CD14-positive monocyte (primary cell): ENCODE data around the gene RPS29. TPM values are rescaled to one million over a fixed set of nuclear protein-coding genes. Genes with fewer than 3 reads are reported as not detected.

Experiments used
- DNase-seq, 3 donors: peaks; one replicate each; pipeline ENCODE4 v3.0.0-alpha.2; 2011 to 2022
- H2AFZ ChIP-seq: 2 replicates; pipeline ENCODE4 v1.6.0; 2012; ENCODE audit warnings: mild to moderate bottlenecking, low read depth, low read length, inconsistent platforms; ENCODE audit not compliant: insufficient read depth, poor library complexity, severe bottlenecking
- H3K27ac ChIP-seq, 2 donors: 1 replicate in 1 of 2; 2 replicates in 1 of 2; pipeline ENCODE4 v1.5.1; 2012 to 2013; ENCODE audit warnings: low read length in 2 of 2, control low read depth in 1 of 2, inconsistent platforms in 1 of 2, low read depth in 1 of 2, mild to moderate bottlenecking in 1 of 2
- H3K27me3 ChIP-seq, 2 donors: one replicate each; pipeline versions ENCODE4 v1.6.0 to v1.6.1; 2011 to 2013; ENCODE audit warnings: low read length in 2 of 2; ENCODE audit not compliant: control insufficient read depth in 2 of 2, insufficient read depth in 2 of 2
- H3K36me3 ChIP-seq, 2 donors: replicated peaks in 1 of 2; 1 replicate in 1 of 2; 2 replicates in 1 of 2; pipeline versions ENCODE4 v1.5.1 to v1.6.1; 2012 to 2013; ENCODE audit warnings: low read length in 2 of 2, control low read depth in 1 of 2, inconsistent platforms in 1 of 2, mild to moderate bottlenecking in 1 of 2; ENCODE audit not compliant: insufficient read depth in 2 of 2, control insufficient read depth in 1 of 2
- H3K4me1 ChIP-seq, 2 donors: 1 replicate in 1 of 2; 2 replicates in 1 of 2; pipeline versions ENCODE4 v1.5.1 to v1.6.1; 2012 to 2013; ENCODE audit warnings: low read length in 2 of 2, control low read depth in 1 of 2, inconsistent platforms in 1 of 2, mild to moderate bottlenecking in 1 of 2, moderate library complexity in 1 of 2; ENCODE audit not compliant: insufficient read depth in 2 of 2, control insufficient read depth in 1 of 2
- H3K4me2 ChIP-seq: replicated peaks from 2 replicates; pipeline ENCODE3; 2012; ENCODE audit warnings: low read length, moderate library complexity, mild to moderate bottlenecking; ENCODE audit not compliant: poor library complexity, severe bottlenecking; ENCODE audit errors: extremely low read depth
- H3K4me3 ChIP-seq, 3 experiments: fragments of 200-600 bp in 1 of 3; sonication (generic) in 1 of 3; replicated peaks in 1 of 3; 1 replicate in 2 of 3; 2 replicates in 1 of 3; pipeline ENCODE4 v1.5.1; 2011 to 2013; ENCODE audit warnings: low read length in 3 of 3, mild to moderate bottlenecking in 3 of 3, control low read depth in 2 of 3, low read depth in 2 of 3, inconsistent platforms in 1 of 3, moderate library complexity in 1 of 3
- H3K79me2 ChIP-seq: 2 replicates; pipeline ENCODE4 v1.6.0; 2012; ENCODE audit warnings: mild to moderate bottlenecking, control low read depth, inconsistent platforms, low read length, moderate library complexity; ENCODE audit not compliant: insufficient read depth
- H3K9ac ChIP-seq: 2 replicates; pipeline ENCODE4 v1.6.0; 2017; ENCODE audit warnings: low read length, mild to moderate bottlenecking; ENCODE audit not compliant: insufficient read depth, poor library complexity, severe bottlenecking
- H3K9me3 ChIP-seq, 2 donors: replicated peaks in 1 of 2; 1 replicate in 1 of 2; 2 replicates in 1 of 2; pipeline versions ENCODE4 v1.5.1 to v1.6.1; 2012 to 2013; ENCODE audit warnings: low read length in 2 of 2, control low read depth in 1 of 2; ENCODE audit not compliant: control insufficient read depth in 1 of 2, insufficient read depth in 1 of 2
- H4K20me1 ChIP-seq: 2 replicates; pipeline ENCODE4 v1.6.0; 2012; ENCODE audit warnings: mild to moderate bottlenecking, low read length, control low read depth, moderate library complexity; ENCODE audit not compliant: insufficient read depth
- H3K27ac Mint-ChIP-seq, 7 donors: one replicate each; pipeline ENCODE4 v1.8.0; 2020; ENCODE audit warnings: mild to moderate bottlenecking in 7 of 7, mixed read lengths in 7 of 7, moderate library complexity in 6 of 7, inconsistent platforms in 2 of 7
- H3K27me3 Mint-ChIP-seq, 3 donors: one replicate each; pipeline ENCODE4 v1.8.0; 2021 to 2022; ENCODE audit warnings: low read depth in 3 of 3, mild to moderate bottlenecking in 3 of 3, mixed read lengths in 3 of 3, moderate library complexity in 3 of 3, inconsistent platforms in 1 of 3
- H3K36me3 Mint-ChIP-seq, 2 donors: one replicate each; pipeline ENCODE4 v1.8.0; 2020; ENCODE audit warnings: mixed read lengths in 2 of 2, inconsistent platforms in 1 of 2, mild to moderate bottlenecking in 1 of 2
- H3K4me1 Mint-ChIP-seq: one replicate; pipeline ENCODE4 v1.8.0; 2020; ENCODE audit warnings: mild to moderate bottlenecking, mixed read lengths
- H3K4me3 Mint-ChIP-seq, 2 donors: one replicate each; pipeline ENCODE4 v1.8.0; 2020; ENCODE audit warnings: mild to moderate bottlenecking in 2 of 2, mixed read lengths in 2 of 2, moderate library complexity in 1 of 2
- H3K9me3 Mint-ChIP-seq, 7 donors: one replicate each; pipeline ENCODE4 v1.8.0; 2020 to 2022; ENCODE audit warnings: mixed read lengths in 7 of 7, mild to moderate bottlenecking in 6 of 7, moderate library complexity in 6 of 7, inconsistent platforms in 2 of 7
- WGBS: methylation state at CpG from one replicate; pipeline ENCODE4 v1.1.5; 2013; ENCODE audit warnings: missing lambda C conversion rate; ENCODE audit not compliant: insufficient coverage; 5-methylcytosine and 5-hydroxymethylcytosine counted together
- intact Hi-C, 2 donors: fragments of 100-400 bp; cut with micrococcal nuclease; formaldehyde crosslinking; loops; one replicate each; pipeline versions ENCODE4 v1.15.0 to v1.15.1; 2023
- polyA plus RNA-seq, 3 donors: library from polyadenylated mRNA; depleted of rRNA in 1 of 3; unstranded in 2 of 3; stranded (reverse) in 1 of 3; fragments of 300-500 nt in 2 of 3; fragments of >200 nt in 1 of 3; fragmentation: Illumina TruSeq in 2 of 3; gene quantifications; 1 replicate in 2 of 3; 2 replicates in 1 of 3; pipeline ENCODE4 v1.2.3, GENCODE V29; 2012 to 2021
- TF ChIP-seq, protein P1 (sequence below): fragments of 200-600 bp; IDR thresholded peaks from one replicate; pipeline ENCODE4 v1.8.0; 2022; ENCODE audit warnings: antibody characterized with exemption, mild to moderate bottlenecking

Gene RPS29
- polyA plus RNA-seq, 3 donors: 2,325 to 4,497 (median 2,965) TPM

DNA sequence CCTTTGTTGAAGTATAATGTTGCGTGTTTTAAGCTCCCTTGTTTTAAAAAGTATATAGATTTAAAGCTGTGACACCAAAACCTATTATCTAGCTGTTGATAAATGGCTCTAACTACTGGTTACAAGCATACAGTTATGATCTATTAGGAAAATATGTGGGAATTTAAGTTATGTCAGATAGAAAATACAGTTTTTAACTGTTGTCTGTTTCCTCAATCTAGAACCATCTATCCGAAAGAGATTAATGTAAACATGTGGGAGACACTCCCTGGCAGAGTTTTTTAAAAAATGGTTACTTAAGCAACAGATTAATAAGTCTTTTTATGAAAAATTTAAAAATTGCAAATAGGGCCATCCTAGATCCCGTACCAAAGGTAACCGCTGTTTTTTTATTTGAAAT is 26.1 kb upstream of the RPS29 start:
- Mint-ChIP-seq H3K27me3 (no peaks in the 10 kb centered on the region), H3K36me3 (peaks cover 15 to 79% of the 10 kb centered on the region in 2 donors), H3K4me1 (peaks cover 2% of the 10 kb centered on the region), H3K27ac (peak overlapping the region in 2 of 7 donors; percentile 4 to 43), H3K9me3 (no peaks in the 10 kb centered on the region), H3K4me3 (no peak overlapping the region)
- Histone ChIP-seq H3K79me2 (peaks cover 53% of the 10 kb centered on the region), H3K4me3 (no peak overlapping the region), H4K20me1 (no peaks in the 10 kb centered on the region), H3K27me3 (no peaks in the 10 kb centered on the region), H3K4me2 (no peak overlapping the region), H3K27ac (no peak overlapping the region), H3K4me1 (no peaks in the 10 kb centered on the region), H3K36me3 (peaks cover 9 to 48% of the 10 kb centered on the region in 2 donors), H3K9ac (no peak overlapping the region), H2AFZ (no peak overlapping the region), H3K9me3 (no peaks in the 10 kb centered on the region)
- intact Hi-C loops: no loop called here
- 100% methylated on average over 2 of the region's 4 CpGs for WGBS
- TF ChIP-seq, protein P1, sequence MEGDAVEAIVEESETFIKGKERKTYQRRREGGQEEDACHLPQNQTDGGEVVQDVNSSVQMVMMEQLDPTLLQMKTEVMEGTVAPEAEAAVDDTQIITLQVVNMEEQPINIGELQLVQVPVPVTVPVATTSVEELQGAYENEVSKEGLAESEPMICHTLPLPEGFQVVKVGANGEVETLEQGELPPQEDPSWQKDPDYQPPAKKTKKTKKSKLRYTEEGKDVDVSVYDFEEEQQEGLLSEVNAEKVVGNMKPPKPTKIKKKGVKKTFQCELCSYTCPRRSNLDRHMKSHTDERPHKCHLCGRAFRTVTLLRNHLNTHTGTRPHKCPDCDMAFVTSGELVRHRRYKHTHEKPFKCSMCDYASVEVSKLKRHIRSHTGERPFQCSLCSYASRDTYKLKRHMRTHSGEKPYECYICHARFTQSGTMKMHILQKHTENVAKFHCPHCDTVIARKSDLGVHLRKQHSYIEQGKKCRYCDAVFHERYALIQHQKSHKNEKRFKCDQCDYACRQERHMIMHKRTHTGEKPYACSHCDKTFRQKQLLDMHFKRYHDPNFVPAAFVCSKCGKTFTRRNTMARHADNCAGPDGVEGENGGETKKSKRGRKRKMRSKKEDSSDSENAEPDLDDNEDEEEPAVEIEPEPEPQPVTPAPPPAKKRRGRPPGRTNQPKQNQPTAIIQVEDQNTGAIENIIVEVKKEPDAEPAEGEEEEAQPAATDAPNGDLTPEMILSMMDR: no peak
- no peak for DNase-seq

DNA sequence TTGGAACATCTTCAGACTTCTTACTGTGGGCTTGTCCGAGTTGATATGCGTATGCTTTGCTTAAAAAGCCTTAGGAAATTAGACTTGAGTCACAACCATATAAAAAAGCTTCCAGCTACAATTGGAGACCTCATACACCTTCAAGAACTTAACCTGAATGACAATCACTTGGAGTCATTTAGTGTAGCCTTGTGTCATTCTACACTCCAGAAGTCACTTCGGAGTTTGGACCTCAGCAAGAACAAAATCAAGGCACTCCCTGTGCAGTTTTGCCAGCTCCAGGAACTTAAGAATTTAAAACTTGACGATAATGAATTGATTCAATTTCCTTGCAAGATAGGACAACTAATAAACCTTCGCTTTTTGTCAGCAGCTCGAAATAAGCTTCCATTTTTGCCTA is 21.4 kb upstream of the RPS29 start:
- Histone ChIP-seq H3K27me3 (no peaks in the 10 kb centered on the region), H3K79me2 (peaks cover 67% of the 10 kb centered on the region), H3K27ac (peak overlapping the region in 1 of 2 donors; percentile 20), H3K9me3 (no peaks in the 10 kb centered on the region), H3K36me3 (peaks cover 10 to 48% of the 10 kb centered on the region in 2 donors), H4K20me1 (no peaks in the 10 kb centered on the region), H3K4me2 (no peak overlapping the region), H3K4me1 (no peaks in the 10 kb centered on the region), H2AFZ (no peak overlapping the region), H3K9ac (no peak overlapping the region), H3K4me3 (no peak overlapping the region)
- TF ChIP-seq, protein P1: no peak
- H3K27ac Mint-ChIP-seq: no peak overlapping the region
- peaks cover 24 to 71% of the 10 kb centered on the region in 2 donors for H3K36me3 Mint-ChIP-seq
- no peaks in the 10 kb centered on the region for H3K27me3 Mint-ChIP-seq
- H3K4me1 Mint-ChIP-seq: no peaks in the 10 kb centered on the region
- 78% methylated on average over 2 of the region's 6 CpGs for WGBS
- intact Hi-C loops: no loop called here
- H3K4me3 Mint-ChIP-seq: no peak overlapping the region
- DNase-seq: no peak
- no peaks in the 10 kb centered on the region for H3K9me3 Mint-ChIP-seq
